ENCODE measurements around the gene TFAP2B.

The TFAP2B gene

GRCh38 chr6:50848989-50849795 lies 30.5 kb downstream of the TFAP2B start:
- no peak for DNase-seq (ENCODE audit: low read depth)

GRCh38 chr6:50849796-50850180 lies 31.1 kb downstream of the TFAP2B start:
- DNase-seq (ENCODE audit: low read depth) = no peak

GRCh38 chr6:50850223-50851048 lies 31.8 kb downstream of the TFAP2B start:
- no peak for DNase-seq (ENCODE audit: low read depth)

- DNase-seq (ENCODE audit: low read depth) = no peak
These were observed 32.6 kb downstream of the TFAP2B start for GRCh38 chr6:50851049-50851845.

GRCh38 chr6:50853939-50854338 lies 35.3 kb downstream of the TFAP2B start:
- DNase-seq (ENCODE audit: low read depth) = no peak

DNA sequence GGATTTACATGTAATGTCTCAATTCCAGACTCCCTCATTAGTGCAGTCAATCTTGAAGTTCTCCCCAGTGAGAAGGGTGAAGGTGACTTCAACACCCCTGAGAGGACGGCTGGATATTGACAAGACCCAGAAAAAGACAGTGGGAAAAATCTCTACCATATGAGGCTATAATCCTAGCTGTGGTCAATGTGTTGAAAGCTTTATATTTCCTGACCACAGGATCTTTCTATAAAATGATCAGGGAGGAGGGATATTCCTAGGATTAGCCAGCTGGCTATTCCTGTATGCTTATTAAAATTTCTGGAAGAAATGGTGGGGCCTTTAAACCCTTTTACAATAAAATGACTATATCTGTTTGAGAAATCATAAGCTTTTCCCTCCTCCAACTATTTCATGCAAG lies 43.0 kb downstream of the TFAP2B start:
- DNase-seq (ENCODE audit: low read depth) = no peak

DNA sequence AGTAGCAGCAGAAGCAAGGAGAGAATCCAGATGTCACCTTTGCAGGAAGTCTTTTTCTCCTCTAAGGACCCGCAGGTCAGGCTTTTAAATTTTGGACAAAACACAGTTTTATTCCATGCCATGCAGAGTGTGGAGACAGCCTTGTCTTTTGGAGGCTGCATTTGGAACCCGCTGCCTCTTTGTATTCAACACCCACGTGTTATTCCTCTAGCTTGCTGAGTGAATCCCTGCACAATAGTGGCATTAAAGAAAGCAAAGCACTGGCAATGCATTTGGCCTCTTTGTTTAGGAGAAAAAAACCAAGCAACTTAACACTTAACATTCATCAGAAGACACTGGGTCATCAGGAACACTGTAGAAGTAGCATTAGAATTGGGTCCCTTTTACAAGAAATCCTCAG lies 43.5 kb downstream of the TFAP2B start:
- no peak for DNase-seq (ENCODE audit: low read depth)

DNA sequence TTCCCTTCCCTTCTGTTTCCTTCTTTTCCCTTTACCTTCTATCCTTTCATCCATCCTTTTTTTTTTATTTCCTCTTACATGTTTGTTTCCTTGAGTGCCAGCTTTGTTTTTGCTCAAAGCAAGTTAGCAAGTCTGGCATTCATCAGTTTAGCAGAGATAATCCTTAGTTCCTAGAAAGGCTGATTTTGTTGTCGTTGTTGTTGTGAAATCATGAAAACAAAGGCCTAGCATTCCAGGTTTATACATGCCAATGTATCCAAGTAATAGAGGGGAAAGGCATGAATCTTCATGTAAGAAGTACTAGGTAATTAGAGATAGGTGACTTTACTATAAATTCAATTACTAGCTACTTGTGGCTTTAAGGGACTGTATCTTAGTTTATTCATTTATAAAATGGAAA lies 45.9 kb downstream of the TFAP2B start:
- no peak for DNase-seq (ENCODE audit: low read depth)

- no peak for DNase-seq (ENCODE audit: low read depth)
These were observed 49.8 kb downstream of the TFAP2B start for GRCh38 chr6:50868466-50868865.

DNA sequence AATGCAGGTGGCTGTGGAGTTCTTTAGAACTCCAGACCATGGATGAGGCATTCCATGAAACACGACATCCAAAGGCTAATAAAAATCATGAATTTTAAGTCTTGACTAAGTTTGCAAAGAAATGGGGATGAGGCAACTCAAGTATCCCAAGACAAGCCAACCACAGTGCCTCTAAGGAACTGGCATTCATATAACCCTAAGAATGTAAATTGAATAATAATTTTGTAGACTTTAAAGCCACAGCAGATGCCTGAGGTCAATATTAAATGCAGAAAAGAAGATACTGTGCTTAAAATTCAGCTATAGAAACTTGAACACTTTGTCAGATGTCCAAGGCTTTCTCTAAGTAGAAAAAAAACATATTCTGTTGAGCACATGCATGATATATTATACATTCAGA lies 54.5 kb downstream of the TFAP2B start:
- DNase-seq (ENCODE audit: low read depth) = no peak

GRCh38 chr6:50884364-50884763 lies 65.7 kb downstream of the TFAP2B start:
- DNase-seq (ENCODE audit: low read depth) = no peak

DNA sequence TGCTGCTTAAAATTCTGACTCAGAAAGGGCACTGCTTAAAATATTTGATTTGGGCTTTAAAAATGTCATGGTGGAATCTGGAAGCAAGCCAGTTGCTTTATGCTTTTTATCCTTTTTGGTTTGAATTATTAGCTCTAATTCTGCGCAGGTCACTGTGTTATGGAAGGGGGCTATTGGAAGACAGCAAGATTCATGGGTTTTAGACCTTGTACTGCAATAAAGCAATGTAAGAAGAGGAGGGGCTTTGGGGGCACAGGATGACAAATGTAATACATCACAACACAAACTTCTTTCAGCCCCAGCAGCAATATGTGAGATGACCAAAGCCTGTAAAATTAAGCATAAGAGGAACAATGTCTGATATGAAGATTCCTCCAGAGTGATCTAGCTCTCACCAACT lies 68.4 kb downstream of the TFAP2B start:
- no peak for DNase-seq (ENCODE audit: low read depth)

GRCh38 chr6:50889497-50889896 lies 70.8 kb downstream of the TFAP2B start:
- DNase-seq (ENCODE audit: low read depth) = no peak

DNA sequence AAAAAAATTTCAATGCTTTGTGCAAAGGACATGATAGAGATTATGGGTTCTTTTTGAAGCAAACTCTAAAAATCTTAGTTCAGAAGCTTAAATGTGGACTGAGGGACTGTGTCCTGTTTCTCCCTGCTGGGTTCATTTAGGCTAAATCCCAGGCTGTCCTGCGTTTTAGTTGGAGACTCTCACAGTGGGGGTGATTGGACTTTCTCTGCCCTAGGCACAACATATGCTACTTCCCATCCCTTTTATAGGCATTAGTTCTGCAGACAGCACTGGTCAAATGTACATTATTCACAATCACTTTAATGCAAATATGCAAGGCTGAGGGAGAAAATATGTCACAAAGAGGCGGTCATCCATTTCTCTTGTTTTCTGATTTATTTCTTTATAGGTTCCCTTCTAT lies 71.3 kb downstream of the TFAP2B start:
- no peak for DNase-seq (ENCODE audit: low read depth)

DNA sequence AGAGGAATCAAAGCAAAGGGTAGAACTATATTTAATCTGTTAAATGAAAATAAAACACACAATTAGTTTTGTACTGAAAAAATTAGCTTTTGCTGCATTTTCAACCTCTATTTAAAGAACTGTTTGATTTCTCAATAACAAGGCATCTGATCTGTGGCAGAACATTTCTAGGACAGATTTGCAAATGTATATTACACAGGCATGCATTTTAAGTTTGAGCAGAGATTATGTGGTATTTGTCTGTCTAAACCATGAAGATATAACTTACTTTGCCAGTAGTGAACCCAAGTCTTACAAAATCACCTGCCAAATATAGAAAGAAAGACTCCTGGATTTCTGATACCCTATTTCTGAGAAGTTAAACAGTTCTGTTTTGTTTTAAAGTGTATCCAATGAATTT lies 71.9 kb downstream of the TFAP2B start:
- no peak for DNase-seq (ENCODE audit: low read depth)

DNA sequence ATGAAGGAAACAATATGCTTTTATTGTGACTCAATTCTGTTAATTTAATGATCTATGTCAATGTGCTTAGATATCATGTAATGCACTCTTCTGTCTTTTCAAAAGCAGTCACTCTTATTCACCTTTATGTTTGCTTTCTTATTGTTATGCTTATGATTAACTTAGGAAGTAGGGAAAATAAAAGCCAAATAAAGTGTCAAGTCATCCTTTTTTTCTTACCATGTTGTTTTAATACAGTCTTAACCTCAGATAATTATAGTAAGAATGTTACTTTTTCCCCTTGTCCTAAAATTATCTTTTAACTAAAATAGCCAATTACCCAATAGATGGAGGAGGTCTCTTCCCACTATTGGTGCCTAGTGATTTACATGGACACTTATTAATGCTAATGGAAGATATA lies 72.6 kb downstream of the TFAP2B start:
- no peak for DNase-seq (ENCODE audit: low read depth)
